Astrocyte of the hippocampus (primary cell): ENCODE measurements around the gene DBT.
A peak's percentile ranks its signal among the peaks of the same experiment; 100 is the strongest.
"Not testable (repeated sequence)": the region's sequence is repeated elsewhere in the genome, so short reads cannot be mapped to it uniquely, and the experiment has no call there.

Experiments used
- DNase-seq: peaks from one replicate; pipeline ENCODE4 v3.0.0; 2011; ENCODE audit warnings: low read depth, low spot score

DBT gene

GRCh38 chr1:100249537-100250257 lies at the start of gene DBT:
Gene DBT, minus strand, starts transcription at chr1:100249834. Its CDS starts 14 bp downstream, at chr1:100249820.
- peak; percentile 97 for DNase-seq

DNA sequence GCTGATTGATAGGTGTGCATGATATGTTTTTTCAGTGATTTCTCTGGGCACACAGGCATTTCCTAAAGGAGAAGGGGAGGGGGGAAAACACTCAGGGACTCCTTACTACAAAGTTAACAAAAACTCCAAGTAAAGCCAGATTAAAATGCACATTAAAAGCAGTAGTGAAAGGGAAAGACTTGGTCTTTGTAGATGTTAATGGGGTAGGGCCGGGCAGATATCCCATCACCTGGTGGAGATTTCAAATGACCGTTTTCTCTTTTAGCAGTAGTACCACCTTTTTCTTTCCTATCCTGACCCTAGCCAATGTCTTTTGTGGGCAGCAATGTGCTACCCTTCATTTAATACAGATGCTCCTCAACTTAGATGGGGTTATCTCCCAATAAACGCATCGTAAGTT lies 48.9 kb upstream of the DBT start:
- no peak for DNase-seq

DNA sequence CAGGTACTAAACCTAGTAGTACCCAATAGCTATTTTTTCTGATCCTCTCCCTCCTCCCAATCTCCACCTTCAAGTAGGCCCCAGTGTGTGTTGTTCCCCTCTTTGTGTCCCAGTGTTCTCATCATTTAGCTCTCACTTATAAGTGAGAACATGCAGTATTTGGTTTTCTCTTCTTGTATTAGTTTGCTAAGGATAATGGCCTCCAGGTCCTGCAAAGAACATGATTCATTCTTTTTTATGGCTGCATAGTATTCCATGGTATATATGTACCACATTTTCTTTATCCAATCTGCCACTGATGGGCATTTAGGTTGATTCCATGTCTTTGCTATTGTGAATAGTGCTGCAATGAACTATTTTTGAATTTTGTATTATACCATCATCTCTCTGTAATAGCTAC lies 47.4 kb upstream of the DBT start:
- not testable (repeated sequence) for DNase-seq

- DNase-seq, result no peak
Measured at GRCh38 chr1:100296140-100296539, 46.5 kb upstream of the DBT start.

DNA sequence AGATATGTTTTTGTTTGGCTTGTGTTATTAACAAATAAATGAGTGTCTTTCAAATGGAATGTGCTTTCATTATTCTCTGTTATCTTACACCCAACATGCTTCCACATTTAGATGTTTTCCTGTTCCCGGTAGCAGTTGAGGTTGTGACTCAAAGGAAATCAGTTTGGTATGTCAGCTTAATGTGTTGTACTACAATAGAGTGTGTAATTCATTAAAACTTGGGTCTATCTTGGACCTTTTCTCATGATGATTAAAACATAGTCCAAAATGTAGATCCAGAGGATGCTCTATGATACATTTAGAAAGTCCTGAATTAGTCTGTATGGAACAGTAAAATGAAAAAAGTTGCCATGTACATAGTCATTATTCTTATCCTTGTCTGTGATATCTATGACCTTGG lies 43.1 kb upstream of the DBT start:
- peak; percentile 30 for DNase-seq

DNA sequence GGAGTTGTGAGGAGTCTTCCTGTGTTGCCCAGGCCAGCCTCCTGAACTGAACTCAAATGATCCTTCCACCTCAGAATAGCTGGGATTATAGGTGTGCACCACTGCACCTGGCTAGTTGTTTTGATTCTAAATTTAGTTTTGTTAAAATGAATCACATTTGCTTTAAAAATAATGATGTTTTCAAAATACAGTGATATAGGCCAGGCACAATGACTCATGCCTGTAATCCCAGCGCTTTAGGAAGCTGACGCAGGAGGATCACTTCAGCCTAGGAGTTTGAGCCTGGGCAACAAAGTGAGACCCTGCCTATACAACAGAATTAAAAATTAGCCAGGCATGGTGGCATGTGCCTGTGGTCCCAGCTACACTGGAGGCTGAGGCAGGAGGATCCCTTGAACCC lies 40.7 kb upstream of the DBT start:
- DNase-seq, result no peak

DNA sequence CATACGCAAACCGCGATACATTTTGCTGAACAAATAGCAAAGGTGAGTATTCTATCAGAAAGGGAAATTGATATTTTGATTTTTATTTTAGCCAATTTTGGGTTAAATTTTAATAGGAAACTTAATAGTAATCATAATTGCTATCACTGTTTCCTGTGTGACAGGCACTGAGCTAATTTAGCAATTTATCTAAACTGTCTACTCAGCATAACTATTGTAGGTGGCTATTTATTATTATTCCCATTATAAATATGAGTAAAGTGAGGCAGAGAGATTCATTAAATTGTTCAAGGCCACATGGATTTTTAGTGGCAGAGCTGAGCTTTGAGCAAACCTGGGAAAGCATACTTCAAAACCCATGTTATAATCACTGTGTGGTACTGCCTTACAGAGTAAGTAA lies 37.5 kb upstream of the DBT start:
- DNase-seq, result no peak

GRCh38 chr1:100284591-100284990 lies 35.0 kb upstream of the DBT start:
- no peak for DNase-seq

DNA sequence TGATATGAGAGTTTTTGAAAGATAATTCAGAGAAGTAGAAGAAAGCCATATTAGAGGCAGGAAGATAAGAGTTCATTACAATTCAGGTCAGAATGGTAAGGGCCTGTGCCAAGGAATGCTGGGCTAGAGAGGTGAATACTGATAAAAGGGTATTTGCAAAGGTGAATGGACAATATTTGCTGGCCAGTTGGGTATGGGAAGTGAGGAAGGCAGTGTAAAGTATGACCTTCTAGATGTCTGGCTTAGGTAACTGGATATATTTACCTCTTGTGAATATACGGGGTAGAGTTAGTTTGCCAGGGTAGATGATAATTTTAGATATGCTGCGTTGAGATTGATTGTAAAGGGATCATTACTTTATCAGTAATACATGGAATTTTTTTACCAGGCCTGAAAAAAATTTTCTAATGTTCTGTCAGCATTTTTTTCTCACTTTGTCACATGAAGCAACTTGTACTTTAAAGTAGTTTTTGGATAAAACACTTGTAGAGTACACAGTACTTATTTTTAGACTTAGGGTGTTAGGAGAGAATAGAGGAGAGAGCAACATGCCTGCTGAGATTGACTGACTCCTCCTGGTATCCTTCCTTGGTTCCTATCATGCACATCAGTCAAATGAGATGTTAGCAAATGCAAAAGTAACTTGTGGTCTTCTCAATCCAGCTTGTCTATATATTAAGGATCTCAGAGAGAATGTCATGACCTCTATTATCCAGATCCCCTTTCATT lies 30.5 kb upstream of the DBT start:
- DNase-seq, result no peak

DNA sequence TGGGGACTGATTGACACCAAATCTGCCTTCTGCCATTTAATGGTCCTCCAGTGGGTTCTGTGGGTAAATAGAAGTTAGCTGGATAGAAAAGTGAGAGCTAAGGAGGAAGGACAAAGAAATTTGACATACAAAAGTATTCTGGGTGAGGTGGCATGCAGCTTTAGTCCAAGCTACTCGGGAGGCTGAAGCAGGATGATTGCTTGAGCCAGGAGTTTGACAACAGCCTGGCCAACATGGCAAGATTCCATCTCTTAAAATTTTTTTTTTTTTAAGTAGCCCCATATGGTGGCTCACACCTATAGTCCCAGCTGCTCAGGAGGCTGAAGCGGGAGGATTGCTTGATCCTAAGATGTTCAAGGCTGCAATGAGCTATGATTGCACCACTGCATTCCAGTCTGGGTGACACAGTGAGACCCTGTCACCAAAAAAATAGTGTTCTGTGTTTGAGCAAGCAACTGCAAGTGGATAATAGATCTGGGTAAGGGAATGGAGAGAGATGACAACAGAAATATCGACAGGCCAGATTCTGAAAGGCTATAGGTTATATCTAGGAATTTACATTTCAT lies 29.8 kb upstream of the DBT start:
- DNase-seq, result no peak

GRCh38 chr1:100277866-100278265 lies 28.2 kb upstream of the DBT start:
- no peak for DNase-seq

- no peak for DNase-seq
Measured at GRCh38 chr1:100268202-100268601, 18.6 kb upstream of the DBT start.

- no peak for DNase-seq
Measured at GRCh38 chr1:100267284-100267683, 17.6 kb upstream of the DBT start.

DNA sequence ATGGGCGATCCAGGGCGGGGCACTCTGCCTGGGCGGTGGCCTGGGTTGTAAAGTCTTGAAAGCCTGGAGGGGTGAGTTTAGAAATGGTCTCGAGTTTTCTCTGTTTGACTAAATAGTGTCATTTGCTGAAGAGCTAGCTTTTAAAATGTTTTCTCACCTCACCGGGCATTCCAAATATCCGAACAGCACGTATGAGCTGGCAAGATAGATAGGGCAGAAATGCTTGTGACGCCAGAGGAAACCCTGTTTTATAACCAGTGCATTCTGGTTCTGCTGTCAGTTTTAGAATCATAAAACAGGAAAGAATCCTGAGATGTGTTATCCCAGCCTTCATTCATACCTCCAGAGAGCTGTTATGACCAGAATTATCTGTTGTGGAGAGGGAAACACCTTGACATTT lies 17.1 kb upstream of the DBT start:
- DNase-seq, result no peak

DNA sequence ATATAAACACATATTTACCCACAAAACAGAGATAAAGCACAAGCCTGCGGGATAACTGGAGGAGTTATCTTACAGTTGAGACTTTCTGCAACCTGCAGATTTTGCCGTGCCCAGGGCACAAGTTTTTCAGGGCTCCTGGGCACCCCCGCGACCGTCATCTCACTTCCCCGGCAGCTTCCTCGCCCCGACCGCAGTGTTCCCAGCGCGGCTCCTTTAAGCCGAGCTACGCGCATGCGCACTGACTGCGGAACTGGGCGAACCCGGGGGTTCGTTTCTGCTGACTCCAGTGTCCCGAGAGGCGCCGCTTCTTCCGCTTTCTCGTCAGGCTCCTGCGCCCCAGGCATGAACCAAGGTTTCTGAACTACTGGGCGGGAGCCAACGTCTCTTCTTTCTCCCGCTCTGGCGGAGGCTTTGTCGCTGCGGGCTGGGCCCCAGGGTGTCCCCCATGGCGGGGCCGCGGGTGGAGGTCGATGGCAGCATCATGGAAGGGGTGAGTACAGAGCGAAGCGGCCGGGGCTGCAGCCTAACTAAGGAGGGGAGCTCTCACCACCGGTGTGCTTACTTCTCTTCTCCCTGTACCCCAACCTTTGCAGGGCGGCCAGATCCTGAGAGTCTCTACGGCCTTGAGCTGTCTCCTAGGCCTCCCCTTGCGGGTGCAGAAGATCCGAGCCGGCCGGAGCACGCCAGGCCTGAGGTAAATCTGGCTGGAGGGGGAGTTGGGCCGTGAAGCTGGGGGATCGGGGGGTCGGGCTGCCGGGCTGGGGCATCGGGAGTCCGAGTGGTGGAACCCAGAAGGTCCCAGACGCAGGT lies 16.5 kb upstream of the DBT start, which contains the start of gene RTCA:
Gene RTCA, plus strand, starts transcription at position 286 of the 810 bp plus-strand sequence. Its CDS starts 160 bp downstream, at position 446.
- DNase-seq, result peak; percentile 97

GRCh38 chr1:100265562-100265930 lies 15.9 kb upstream of the DBT start:
- DNase-seq, result no peak

DNA sequence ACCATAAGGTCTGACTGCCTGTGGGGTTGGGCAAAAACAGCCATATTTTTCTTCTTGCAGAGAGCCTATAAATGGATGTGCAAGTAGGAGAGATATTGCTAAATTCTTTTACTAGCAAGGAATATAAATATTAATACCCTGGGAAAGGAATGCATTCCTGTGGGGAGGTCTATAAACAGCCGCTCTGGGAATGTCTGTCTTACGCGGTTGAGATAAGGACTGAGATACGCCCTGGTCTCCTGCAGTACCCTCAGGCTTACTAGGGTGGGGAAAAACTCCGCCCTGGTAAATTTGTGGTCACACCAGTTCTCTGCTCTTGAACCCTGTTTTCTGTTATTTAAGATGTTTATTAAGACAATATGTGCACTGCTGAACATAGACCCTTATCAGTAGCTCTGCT lies 14.4 kb upstream of the DBT start:
- not testable (repeated sequence) for DNase-seq

DNA sequence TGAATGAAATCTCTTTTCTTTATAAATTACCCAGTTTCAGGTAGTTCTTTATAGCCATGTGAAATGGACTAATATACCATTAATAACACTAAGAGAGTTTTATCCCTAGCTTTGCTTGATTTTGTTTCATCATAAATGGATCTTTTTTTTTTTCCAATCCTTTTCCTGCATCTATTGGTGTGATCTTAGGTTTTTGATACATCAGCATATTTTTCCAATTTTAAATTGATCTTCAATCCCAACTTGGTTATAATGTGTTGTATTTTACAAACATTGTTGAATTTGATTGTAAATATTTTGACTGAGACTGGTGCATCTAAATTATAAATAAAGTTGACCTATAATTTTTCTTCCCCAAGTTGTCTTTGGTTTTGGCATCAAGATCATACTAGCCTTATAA lies 12.1 kb upstream of the DBT start:
- DNase-seq, result no peak

- not testable (repeated sequence) for DNase-seq
Measured at GRCh38 chr1:100258427-100258826, 8.8 kb upstream of the DBT start.

GRCh38 chr1:100256273-100256672 lies 6.6 kb upstream of the DBT start:
- not testable (repeated sequence) for DNase-seq

DNA sequence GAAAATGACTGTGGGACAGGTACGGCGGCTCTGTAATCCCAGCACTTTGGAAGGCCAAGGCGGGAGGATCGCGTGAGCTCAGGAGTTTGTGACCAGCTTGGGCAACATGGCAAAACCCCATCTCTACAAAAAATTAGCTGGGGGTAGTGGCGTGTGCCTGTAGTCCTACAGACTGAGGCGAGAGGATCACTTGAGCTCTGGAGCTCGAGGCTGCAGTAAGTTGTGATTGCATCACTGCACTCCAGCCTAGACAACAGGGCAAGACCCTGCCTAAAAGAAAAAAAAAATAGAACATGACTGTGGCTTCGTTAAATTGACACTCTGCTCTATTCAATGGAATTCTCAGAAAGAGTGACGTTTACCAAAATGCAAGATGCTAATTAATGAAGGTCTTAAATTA lies 3.9 kb upstream of the DBT start:
- DNase-seq, result no peak

- no peak for DNase-seq
Measured at GRCh38 chr1:100252901-100253300, 3.3 kb upstream of the DBT start.
